ENCODE results near the gene CDX1.

The CDX1 gene

GRCh38 chr5:150184990-150185912 lies 18.7 kb downstream of the CDX1 start:
- no peak for DNase-seq

- DNase-seq: no peak
Observed at GRCh38 chr5:150186137-150186536, 19.6 kb downstream of the CDX1 start.

DNA sequence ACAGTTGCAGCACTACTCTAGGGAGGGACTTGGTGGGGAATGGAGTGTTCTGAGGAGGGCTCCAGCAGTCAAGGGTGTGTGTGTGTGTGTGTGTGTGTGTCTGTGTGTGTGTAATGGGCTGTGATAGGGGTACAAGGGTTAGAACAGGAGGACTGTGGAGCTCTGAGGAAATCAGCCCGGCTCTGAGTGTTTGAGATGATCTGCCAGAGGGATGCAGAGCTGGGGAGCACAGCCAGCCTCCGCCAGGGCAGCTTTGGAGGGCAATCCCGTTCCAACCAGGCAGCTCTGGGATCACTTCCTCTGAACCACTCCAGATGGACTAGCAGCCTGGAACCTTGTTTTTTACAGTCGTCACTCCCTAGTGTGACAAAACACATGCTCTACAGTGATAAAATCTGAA lies 20.3 kb downstream of the CDX1 start:
- DNase-seq: no peak

DNA sequence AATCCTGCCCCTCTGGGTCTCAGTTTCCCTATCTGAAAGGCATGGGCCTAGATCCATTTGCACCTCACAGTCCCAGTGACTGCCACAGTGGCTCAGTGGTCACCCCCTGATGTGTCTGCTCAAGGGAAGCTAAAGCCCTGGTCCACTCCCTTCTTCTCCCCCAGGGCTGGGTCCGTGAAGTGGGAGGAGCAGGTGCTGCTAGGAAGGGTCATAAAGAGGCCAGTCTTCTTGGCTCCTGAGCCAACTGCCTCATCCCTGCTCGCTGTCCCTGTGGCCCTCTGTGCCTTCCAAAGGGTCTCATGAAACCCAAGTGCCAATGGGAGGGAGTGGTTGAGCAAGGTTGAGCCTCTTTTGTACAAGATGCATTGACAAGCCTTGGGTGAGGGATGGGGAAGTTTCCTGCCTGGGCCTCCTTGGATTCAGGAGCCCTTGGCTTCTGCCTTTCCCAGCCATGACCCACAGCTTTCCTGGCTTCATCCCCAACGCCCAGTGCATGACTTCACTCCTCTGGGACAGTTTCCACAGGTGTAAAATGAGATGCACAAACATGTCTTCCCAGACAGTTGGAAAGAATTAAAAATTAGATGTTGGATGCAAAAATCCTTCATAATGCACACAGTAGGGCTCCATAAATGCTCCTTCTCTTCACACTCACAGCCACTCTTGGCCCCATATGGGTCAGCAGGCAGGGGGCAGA lies 21.7 kb downstream of the CDX1 start:
- DNase-seq: no peak

DNA sequence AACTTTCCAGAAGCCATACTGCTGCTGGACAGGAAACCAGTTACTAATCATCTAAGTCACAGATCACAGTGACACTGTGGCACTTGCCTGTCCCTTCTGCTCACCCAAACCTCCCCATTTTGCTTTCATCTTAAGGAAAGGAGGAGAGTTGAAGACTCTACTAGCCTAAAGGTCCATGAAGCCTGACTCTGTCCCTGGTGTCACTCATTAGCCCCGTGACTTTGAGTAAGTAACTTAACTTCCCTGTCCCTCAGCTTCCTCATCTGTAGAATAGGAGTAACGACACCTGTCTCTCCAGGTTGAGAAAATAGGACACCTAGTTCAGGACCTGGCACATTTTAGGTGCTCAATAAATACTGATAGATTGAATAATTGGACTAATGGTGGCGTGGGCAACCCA lies 22.7 kb downstream of the CDX1 start:
- DNase-seq: no peak

GRCh38 chr5:150189728-150190502 lies 23.3 kb downstream of the CDX1 start, which contains the start of gene SLC6A7:
Gene SLC6A7, plus strand, starts transcription at chr5:150190062. Its CDS starts 266 bp downstream, at chr5:150190328.
- DNase-seq: no peak

GRCh38 chr5:150190503-150190979 lies 24.0 kb downstream of the CDX1 start:
- no peak for DNase-seq

- no peak for DNase-seq
Observed at GRCh38 chr5:150190987-150191386, 24.4 kb downstream of the CDX1 start.

DNA sequence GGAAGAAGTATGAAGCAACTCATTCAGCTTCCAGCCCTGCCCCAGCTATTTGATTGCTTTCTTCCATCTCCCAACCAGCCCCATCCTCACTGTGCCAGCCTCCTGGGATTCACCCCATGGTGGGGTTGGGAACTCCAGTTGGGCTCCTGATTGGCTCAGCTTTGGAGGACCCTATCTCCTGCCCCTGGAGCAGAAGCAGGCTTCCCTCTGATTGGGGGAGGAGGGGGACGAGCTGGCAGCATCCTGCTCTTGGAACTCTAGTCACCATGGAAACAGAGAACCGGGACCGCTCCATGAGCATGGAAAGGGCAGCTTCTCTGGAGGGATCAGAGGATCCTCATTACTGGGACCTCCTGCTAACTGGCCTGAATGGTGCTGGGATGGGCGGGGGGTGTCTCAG lies 25.9 kb downstream of the CDX1 start:
- no peak for DNase-seq

- DNase-seq: no peak
Observed at GRCh38 chr5:150195736-150196485, 29.3 kb downstream of the CDX1 start.

GRCh38 chr5:150196514-150196913 lies 29.9 kb downstream of the CDX1 start:
- no peak for DNase-seq

GRCh38 chr5:150196986-150197385 lies 30.4 kb downstream of the CDX1 start:
- no peak for DNase-seq

DNA sequence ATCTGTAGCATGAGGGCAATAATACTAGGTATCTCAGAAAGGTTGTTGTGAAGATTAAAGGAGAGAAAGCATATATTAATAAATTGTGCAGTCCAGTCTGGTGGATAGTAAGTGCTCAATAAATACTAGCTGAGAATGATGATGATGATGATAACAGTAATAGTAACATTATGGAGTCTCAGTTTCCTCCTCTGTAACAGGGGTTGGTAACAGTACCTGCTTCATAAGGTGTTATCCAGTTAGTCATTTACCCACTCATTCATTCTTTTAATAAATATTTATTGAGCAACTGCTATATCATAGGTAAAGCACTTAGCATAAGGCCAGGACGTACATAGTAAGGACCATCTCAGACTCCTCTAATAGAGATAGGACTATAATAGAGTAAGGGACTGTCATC lies 30.9 kb downstream of the CDX1 start:
- no peak for DNase-seq

GRCh38 chr5:150202501-150202900 lies 35.9 kb downstream of the CDX1 start:
- no peak for DNase-seq

- DNase-seq: no peak
Observed at GRCh38 chr5:150203832-150204589, 37.4 kb downstream of the CDX1 start.

GRCh38 chr5:150204590-150204960 lies 38.0 kb downstream of the CDX1 start:
- no peak for DNase-seq

GRCh38 chr5:150206098-150206778 lies 39.7 kb downstream of the CDX1 start:
- DNase-seq: no peak

DNA sequence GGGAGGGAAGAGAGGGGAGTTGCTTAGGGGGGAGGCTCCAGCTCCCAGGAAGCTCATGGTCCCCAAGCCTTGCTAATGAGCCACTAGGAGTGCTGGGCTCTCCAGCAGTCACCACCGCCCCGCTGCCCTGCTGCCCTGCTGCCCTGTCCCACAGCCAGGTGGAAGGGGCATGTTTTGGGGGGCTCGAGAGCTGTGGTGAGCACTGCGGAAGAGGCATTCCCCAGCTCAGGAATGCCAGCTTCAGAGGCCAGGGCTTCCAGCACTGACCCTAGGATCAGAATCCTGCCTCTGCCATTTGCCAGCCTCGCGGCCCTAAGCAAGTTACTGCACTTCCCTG lies 40.2 kb downstream of the CDX1 start:
- DNase-seq: no peak

DNA sequence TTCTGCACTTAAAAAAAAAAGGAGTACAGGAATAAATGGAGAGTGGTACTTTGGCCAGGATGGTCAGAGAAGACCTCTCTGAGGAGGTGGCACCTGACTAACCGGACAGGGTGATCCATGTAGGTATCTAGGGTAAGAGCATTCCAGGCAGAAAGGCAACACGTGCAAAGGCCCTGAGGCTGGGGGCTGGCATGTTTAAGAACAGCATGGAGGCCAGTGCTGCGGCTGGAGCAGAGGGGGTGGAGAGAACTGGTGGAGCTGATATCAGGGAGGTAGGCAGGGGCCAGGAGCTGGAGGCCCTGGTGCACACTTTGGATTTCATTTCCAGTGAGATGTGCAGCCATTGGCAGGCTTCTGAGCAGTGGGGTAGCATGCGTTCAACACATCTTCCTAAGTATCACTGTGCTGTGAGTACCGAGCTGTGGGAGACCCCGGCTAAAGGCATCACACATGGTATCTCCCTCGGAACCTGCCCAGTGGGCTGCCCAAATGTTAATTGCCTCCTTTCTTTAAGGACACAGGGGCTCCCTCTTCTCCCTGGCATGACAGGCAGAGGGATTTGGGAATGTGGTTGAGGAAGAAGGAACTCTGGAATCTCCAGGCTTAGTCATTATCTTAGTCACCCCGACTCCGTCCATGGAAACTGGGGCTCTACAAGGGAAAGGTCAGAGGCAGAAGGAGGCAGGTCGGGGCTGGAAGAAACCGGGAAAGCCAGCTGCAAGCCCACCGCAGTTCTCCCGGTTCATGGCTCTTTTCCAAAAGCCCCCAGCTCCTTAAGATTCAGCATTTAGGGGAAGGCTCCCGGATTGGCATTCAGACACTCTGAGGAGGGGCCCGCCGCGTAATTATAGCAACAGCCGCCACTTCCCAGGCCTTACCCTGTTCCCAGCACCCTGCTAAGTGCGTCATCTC lies 41.9 kb downstream of the CDX1 start:
- no peak for DNase-seq

- DNase-seq: peak; percentile 31 to 35
Observed at GRCh38 chr5:150209099-150209635, 42.6 kb downstream of the CDX1 start.
